HT-29 (cell line): ENCODE results near the gene SIDT2. TPM values are rescaled to one million over a fixed set of nuclear protein-coding genes. Genes with fewer than 3 reads are reported as not detected.
A peak's percentile ranks its signal among the peaks of the same experiment; 100 is the strongest.

Source experiments
- DNase-seq: peaks from one replicate; pipeline ENCODE4 v3.0.0-alpha.2; 2015; ENCODE audit warnings: low spot score
- total RNA-seq: library from RNA; depleted of rRNA; stranded (reverse); fragments of >200 nt; shearing (Covaris generic); gene quantifications from 2 replicates; pipeline ENCODE4 v1.2.3, GENCODE V29; 2014

The SIDT2 gene
- total RNA-seq, 1 experiment from 2014 or later: 29.5 TPM

DNA sequence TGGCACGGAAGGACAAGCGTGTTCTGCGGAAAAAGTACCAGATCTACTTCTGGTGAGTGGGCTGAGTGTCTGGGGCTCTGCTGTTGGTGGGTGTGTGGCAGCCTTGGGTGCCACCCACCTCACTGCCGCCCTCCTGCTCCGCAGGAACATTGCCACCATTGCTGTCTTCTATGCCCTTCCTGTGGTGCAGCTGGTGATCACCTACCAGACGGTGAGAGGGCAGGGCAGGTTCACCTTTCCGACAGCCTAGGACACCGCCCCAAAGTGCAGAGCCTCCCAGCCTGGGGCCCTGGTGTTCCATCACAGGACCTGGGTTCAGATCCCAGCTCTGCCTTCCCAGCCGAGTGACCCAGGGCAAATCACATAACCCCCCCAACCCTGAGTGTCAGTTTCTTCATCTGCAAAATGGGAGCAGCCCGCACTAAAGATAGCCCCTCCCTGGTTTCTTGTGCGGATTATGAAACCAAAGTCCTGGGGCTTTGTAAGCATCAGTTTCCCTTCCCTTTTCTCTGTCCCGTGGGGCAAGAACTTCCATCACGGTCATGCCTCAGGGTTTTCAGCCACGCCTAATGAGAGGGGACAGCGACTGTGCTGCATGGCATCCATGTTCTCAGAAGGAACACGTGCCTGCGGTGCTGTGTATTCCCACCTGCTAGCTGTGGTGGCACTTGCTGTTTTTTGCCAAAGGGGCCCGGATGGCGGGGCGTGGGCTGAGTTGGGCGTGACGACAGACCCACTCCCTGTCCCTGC, 10.8 kb downstream of the SIDT2 start:
- no peak for DNase-seq

- DNase-seq: no peak
Measured at GRCh38 chr11:117189941-117190544, 11.5 kb downstream of the SIDT2 start.

- no peak for DNase-seq
Measured at GRCh38 chr11:117191680-117192400, 13.3 kb downstream of the SIDT2 start.

- DNase-seq: no peak
Measured at GRCh38 chr11:117192401-117192875, 13.9 kb downstream of the SIDT2 start.

- no peak for DNase-seq
Measured at GRCh38 chr11:117193130-117194020, 14.8 kb downstream of the SIDT2 start.

DNA sequence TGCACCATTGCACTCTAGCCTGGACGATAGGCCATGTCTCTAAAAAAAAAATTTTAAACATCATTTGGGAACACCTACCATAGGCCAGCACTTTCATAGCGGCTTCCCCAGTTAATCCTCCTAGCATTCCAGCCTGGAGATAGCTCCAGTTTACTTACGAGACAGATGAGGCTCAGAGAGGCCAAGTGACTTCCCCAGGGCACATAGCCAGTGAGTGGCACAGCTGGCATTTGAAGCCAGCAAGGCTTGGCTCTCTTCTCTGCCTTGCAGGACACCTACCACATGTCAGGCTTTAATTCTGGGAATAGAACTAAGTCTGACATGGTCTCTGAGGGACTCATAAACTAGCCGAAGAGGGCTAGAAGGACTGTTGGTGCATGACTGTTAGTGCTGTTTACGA, 15.7 kb downstream of the SIDT2 start:
- no peak for DNase-seq

GRCh38 chr11:117195258-117195657, 16.7 kb downstream of the SIDT2 start:
- DNase-seq: peak; percentile 68

GRCh38 chr11:117195761-117196160, 17.2 kb downstream of the SIDT2 start:
- no peak for DNase-seq

DNA sequence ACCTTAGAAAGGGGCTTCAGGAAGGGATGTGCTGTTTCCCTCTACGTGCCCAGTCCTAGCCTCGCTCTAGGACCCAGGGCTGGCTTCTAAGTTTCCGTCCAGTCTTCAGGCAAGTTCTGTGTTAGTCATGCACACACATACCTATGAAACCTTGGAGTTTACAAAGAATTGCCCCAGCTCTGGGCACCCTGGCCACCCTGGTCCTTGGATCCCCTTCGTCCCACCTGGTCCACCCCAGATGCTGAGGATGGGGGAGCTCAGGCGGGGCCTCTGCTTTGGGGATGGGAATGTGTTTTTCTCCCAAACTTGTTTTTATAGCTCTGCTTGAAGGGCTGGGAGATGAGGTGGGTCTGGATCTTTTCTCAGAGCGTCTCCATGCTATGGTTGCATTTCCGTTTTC, 18.5 kb downstream of the SIDT2 start:
- DNase-seq: no peak

DNA sequence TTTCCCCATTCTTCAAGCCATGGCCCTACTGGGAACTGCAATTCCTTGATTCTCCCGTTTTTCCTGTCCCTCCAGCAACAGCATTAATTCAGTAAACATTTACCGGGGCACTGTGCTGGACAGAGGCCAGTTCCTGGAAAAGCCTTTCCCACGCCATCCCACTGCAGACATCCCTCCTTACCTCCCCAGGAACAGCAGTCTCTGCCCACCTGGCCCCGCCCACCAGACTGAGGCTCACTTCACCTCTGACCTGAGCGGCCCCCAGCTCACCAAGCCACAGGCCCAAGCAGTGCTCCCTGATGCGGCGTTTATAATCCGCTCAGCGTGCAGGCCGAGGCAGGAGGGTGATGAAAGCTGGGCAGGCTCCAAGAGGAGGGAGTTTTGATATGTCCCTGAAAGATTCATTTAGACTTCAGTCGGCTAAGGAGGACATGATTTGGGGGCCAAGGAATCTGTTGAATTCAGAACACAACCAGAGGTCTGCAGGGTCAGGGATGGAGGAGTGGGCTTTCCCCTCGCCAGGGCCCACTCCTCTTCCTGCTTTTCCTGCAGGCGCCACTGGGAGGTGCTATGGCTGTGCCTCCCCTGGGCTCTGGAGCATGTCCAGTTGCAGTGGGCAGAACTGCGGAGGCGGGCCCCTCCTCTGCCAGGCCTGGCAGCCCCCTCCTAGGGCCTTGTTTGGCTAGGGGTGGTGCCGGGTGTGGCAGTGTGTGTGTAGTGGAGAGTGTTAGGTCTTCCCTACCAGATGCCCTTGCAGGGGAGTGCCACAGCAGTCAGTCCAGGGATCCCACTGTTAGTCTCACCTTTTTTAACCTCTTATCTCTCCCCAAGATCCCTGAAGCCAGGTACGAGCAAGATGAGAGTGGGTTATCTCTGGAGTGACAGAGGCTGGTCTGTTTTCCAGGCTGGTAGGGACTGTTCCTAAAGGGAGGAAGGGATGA, 19.2 kb downstream of the SIDT2 start:
- peak; percentile 81 for DNase-seq

GRCh38 chr11:117198613-117199012, 20.1 kb downstream of the SIDT2 start:
- DNase-seq: no peak

GRCh38 chr11:117199053-117199915, 20.7 kb downstream of the SIDT2 start, which contains the start of gene TAGLN:
Gene TAGLN (plus strand): TSS chr11:117199370. CDS start chr11:117203014, 3,644 bp downstream.
- no peak for DNase-seq

GRCh38 chr11:117199916-117200812, 21.6 kb downstream of the SIDT2 start:
- no peak for DNase-seq

DNA sequence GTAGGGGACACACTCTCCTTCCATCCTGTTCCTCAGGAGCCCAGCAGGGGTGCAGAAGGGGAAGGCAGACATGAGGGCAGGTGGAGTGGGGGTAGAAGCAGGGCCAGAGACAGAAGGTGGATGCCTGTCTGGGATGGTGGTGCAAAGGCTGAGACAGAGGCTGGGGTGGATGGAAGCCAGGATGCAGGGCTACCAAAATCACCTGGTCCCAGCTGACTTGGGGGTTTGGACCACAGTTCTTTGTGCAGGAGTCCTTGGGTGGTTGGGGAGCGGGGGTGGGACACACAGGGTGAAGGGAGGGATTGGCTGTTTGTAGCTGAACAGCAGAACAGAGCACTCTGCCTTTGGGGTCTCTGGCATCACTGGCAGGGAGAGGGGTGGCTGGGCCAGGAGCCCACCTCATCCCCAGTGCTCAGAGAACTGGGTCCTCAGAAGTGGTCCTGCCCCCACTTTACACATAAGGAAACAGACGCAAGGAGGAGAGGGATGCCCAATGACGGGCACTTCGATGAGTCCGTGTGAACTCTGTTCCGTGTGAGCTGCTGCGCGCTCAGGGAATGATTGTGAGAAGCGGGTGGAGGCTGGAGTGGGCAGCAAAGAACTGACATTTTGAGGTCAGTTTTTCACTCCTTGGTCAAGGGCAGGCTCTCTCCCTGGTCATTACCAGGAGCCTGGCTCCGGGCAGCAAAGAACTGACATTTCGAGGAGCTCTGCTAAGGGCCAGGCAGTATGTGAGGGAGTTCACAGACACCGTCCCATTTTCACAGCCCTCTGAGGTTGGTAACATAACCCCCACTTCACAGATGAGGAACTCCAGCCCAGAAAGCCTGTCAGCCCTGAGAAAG, 22.5 kb downstream of the SIDT2 start:
- DNase-seq: no peak

DNA sequence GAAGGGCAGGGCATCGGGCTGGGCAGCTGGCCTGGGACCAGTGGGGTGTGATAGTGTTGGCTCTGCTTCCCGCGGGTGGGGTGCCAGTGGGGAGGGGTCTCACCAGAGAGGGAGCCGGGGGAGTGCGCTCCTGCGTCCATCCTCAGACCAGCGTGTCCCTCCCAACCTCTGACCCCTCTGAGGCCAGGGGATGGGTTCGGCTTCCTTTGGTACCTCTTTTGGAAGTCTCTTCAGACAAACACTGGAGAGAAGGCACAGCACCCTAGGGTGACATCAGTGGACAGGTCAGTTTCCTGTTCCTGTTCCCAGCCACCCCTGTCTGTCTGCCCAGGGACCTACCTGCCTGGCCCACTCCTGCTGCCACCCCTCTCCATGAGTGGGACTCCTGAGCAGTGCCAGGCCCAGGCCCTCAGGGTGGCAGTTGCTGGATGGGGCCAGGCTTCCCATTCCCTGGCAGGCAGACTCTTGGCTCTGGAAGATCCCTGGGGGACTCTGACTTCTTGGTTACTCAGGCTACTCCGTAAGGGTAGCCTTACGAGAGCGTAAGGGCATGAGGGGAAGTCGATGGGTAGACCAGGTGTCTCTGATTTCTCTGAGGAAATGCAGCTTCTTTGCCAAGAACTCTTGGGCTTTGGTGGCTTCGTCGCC, 23.2 kb downstream of the SIDT2 start:
- no peak for DNase-seq

- no peak for DNase-seq
Measured at GRCh38 chr11:117202386-117203068, 24.0 kb downstream of the SIDT2 start.
